ENCODE measurements around the gene EIF2B1. TPM values are rescaled to one million over a fixed set of nuclear protein-coding genes. Genes with fewer than 3 reads are reported as not detected.

Gene EIF2B1
- total and polyA plus RNA-seq, 9 of the 15 experiments (the other 6 are each of a cell fraction or from before 2014, with no cell fraction given) = 35.7 to 195 (median 67.8) TPM

- POLR2A ChIA-PET = interaction anchor here (1.8 kb wide), 1 partner anchor 9 kb away, joined by 5 read pairs; no protein-coding TSS in a partner anchor
- Histone ChIP-seq H4K20me1 (replicated peaks; ENCODE audit: control insufficient read depth, insufficient read depth, low read length) (no peaks in the 10 kb centered on the region), H3K4me2 (ENCODE audit: insufficient read depth, low read length) (no peak overlapping the region), H3K36me3 (ENCODE audit: control insufficient read depth, insufficient read depth, low read length) (peaks cover 6% of the 10 kb centered on the region; the same call in 1 of the 3 replicates), H3K79me2 (ENCODE audit: control insufficient read depth, insufficient read depth, low read length) (peaks cover 38% of the 10 kb centered on the region), H3K9me1 (ENCODE audit: control insufficient read depth, insufficient read depth, low read length) (no peaks in the 10 kb centered on the region), H3K4me1 (replicated peaks in 1 of 2; ENCODE audit: control insufficient read depth in 2 of 2, insufficient read depth in 2 of 2, low read length in 2 of 2) (peaks cover 11 to 12% of the 10 kb centered on the region in 2 experiments), H2AFZ (ENCODE audit: low read depth, low read length) (no peak overlapping the region), H3K4me3 (no peak overlapping the region), H3K27ac (ENCODE audit: extremely low read depth, low read depth, low read length) (no peak overlapping the region), H3K9ac (ENCODE audit: insufficient read depth in 1 of 2, low read depth in 2 of 2, low read length in 2 of 2) (no peak overlapping the region), H3K9me3 (replicated peaks; ENCODE audit: control insufficient read depth, insufficient read depth, low read depth, low read length) (no peaks in the 10 kb centered on the region), H3K27me3 (ENCODE audit: control insufficient read depth in 2 of 2, insufficient read depth in 2 of 2, low read length in 2 of 2) (no peaks in the 10 kb centered on the region)
- FAIRE-seq (no peak), DNase-seq (ENCODE audit: extremely low read depth in 1 of 4, low spot score in 3 of 4) (no peak), ATAC-seq (no peak)
- CTCF ChIA-PET (ENCODE audit: low intra/inter-chr PET ratio) = no interaction called here
- intact Hi-C loops (cut with micrococcal nuclease) = loop anchor here (5.0 kb wide), 2 partner anchors 123 to 218 kb away; partner anchors contain the start of genes SBNO1 and SNRNP35
- WGBS (ENCODE audit: insufficient coverage, low coverage, missing lambda C conversion rate) = 88% methylated on average over 4 of the region's 4 CpGs
- in situ Hi-C loops (cut with MboI) = no loop called here
- BruUV-seq (replicated peaks) = no TSS peak
- TF ChIP-seq FOXA3 (CRISPR knock-in tag; conservative IDR thresholded peaks at IDR 0.05 in 1 of 2, IDR thresholded peaks at IDR 0.05 in 1 of 2) (no peak), POLR2A (conservative IDR thresholded peaks at IDR 0.05) (no peak), MCM5 (IDR thresholded peaks at IDR 0.05; ENCODE audit: low read depth) (no peak), E2F6 (IDR thresholded peaks at IDR 0.05; ENCODE audit: borderline replicate concordance in 1 of 2, extremely low read depth in 1 of 2, insufficient read depth in 1 of 2, insufficient read length in 1 of 2, low read depth in 1 of 2, low read length in 1 of 2, poor library complexity in 1 of 2, severe bottlenecking in 1 of 2) (no peak), ZNF174 (CRISPR knock-in tag; IDR thresholded peaks at IDR 0.05) (no peak), GTF2F1 (IDR thresholded peaks at IDR 0.05; ENCODE audit: low read depth, low read length) (no peak), MYBL2 (IDR thresholded peaks at IDR 0.05; ENCODE audit: low read depth) (no peak), MYBL2 (CRISPR knock-in tag; IDR thresholded peaks at IDR 0.05; ENCODE audit: borderline replicate concordance) (no peak), CEBPZ (IDR thresholded peaks at IDR 0.05; ENCODE audit: borderline replicate concordance, low read depth, low read length) (no peak), ZNF644 (tag; IDR thresholded peaks at IDR 0.05; ENCODE audit: low read depth) (no peak), HMG20B (CRISPR knock-in tag; IDR thresholded peaks at IDR 0.05) (no peak), BRCA1 (IDR thresholded peaks at IDR 0.05) (no peak), BRCA1 (CRISPR knock-in tag; IDR thresholded peaks at IDR 0.05) (no peak), WHSC1 (IDR thresholded peaks at IDR 0.05; ENCODE audit: low read length) (no peak), GTF2E2 (tag; IDR thresholded peaks at IDR 0.05) (no peak), POU5F1 (IDR thresholded peaks at IDR 0.05; ENCODE audit: borderline replicate concordance, low read depth, low read length, partially characterized antibody) (no peak), FOXA1 (IDR thresholded peaks at IDR 0.05; ENCODE audit: borderline replicate concordance) (no peak), STAT5B (CRISPR knock-in tag; IDR thresholded peaks at IDR 0.05) (no peak)
- TF ChIP-seq, protein P1, sequence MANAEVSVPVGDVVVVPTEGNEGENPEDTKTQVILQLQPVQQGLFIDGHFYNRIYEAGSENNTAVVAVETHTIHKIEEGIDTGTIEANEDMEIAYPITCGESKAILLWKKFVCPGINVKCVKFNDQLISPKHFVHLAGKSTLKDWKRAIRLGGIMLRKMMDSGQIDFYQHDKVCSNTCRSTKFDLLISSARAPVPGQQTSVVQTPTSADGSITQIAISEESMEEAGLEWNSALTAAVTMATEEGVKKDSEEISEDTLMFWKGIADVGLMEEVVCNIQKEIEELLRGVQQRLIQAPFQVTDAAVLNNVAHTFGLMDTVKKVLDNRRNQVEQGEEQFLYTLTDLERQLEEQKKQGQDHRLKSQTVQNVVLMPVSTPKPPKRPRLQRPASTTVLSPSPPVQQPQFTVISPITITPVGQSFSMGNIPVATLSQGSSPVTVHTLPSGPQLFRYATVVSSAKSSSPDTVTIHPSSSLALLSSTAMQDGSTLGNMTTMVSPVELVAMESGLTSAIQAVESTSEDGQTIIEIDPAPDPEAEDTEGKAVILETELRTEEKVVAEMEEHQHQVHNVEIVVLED (CRISPR knock-in tag; IDR thresholded peaks at IDR 0.05) = no peak
Observed at GRCh38 chr12:123580772-123581171, 52.7 kb downstream of the EIF2B1 start.
